BJ (cell line): ENCODE measurements around the gene SPON1. TPM values are rescaled to one million over a fixed set of nuclear protein-coding genes. Genes with fewer than 3 reads are reported as not detected.

Experiments
- CTCF ChIA-PET: fragments of 350-600 bp; formaldehyde crosslinking; extraction: SDS; loops from one replicate; lab custom pipeline; 2021; ENCODE audit warnings: antibody characterized with exemption, inconsistent platforms; lab: Yijun Ruan, JAX
- POLR2A ChIA-PET: fragments of 300-600 bp; sonication (Branson Sonifier 250); formaldehyde crosslinking; extraction: SDS; loops from one replicate; lab custom pipeline; 2021; ENCODE audit warnings: antibody characterized with exemption; lab: Charles Lee
- DNase-seq: peaks from one replicate; pipeline ENCODE4 v3.0.0-alpha.2; 2011; ENCODE audit warnings: low read depth
- H3K27me3 ChIP-seq: 2 replicates; pipeline ENCODE4 v1.6.0; 2011; ENCODE audit warnings: low read length; ENCODE audit not compliant: control insufficient read depth, insufficient read depth
- H3K36me3 ChIP-seq: 2 replicates; pipeline ENCODE4 v1.5.1; 2011; ENCODE audit warnings: low read length; ENCODE audit not compliant: control insufficient read depth, insufficient read depth
- H3K4me3 ChIP-seq: 2 replicates; pipeline ENCODE4 v1.5.1; 2011; ENCODE audit warnings: low read depth, mild to moderate bottlenecking, control low read depth, low read length
- CTCF ChIP-seq: IDR thresholded peaks from 2 replicates; pipeline ENCODE4 v1.5.1; 2011; ENCODE audit warnings: low read depth, mild to moderate bottlenecking, control low read depth, inconsistent platforms, low read length, moderate library complexity; ENCODE audit not compliant: insufficient read depth
- polyA plus RNA-seq: library from polyadenylated mRNA; depleted of rRNA; stranded (reverse); fragments of >200 nt; gene quantifications from 2 replicates; pipeline ENCODE4 v1.2.3, GENCODE V29; 2011

SPON1 gene
- polyA plus RNA-seq, 1 experiment: not detected

GRCh38 chr11:14259186-14259784, 296.8 kb downstream of the SPON1 start:
- no peak for DNase-seq
- Histone ChIP-seq H3K27me3 (peaks cover 2% of the 10 kb centered on the region; the same call in 1 of the 2 replicates), H3K36me3 (no peaks in the 10 kb centered on the region), H3K4me3 (no peak overlapping the region)
- no peak for TF ChIP-seq CTCF
- ChIA-PET CTCF (no interaction called here), POLR2A (no interaction called here)

- no peak for DNase-seq
- CTCF ChIA-PET: no interaction called here
- Histone ChIP-seq H3K4me3 (no peak overlapping the region), H3K27me3 (no peaks in the 10 kb centered on the region), H3K36me3 (no peaks in the 10 kb centered on the region)
- TF ChIP-seq CTCF: no peak
- POLR2A ChIA-PET: no interaction called here
Observed at GRCh38 chr11:14259878-14260277, 297.4 kb downstream of the SPON1 start.

GRCh38 chr11:14261066-14261465, 298.5 kb downstream of the SPON1 start:
- no peak for TF ChIP-seq CTCF
- no peaks in the 10 kb centered on the region for H3K27me3 ChIP-seq
- ChIA-PET POLR2A (interaction anchor here (0.5 kb wide), 1 partner anchor 155 kb away, joined by 6 read pairs; no protein-coding TSS in a partner anchor), CTCF (interaction anchor here (0.8 to 1.8 kb wide), 5 partner anchors 9 to 489 kb away, joined by 3 to 6 read pairs (median 4); no protein-coding TSS in a partner anchor)
- H3K4me3 ChIP-seq: no peak overlapping the region
- peaks cover 2% of the 10 kb centered on the region for H3K36me3 ChIP-seq
- DNase-seq: no peak

GRCh38 chr11:14262271-14262846, 299.8 kb downstream of the SPON1 start:
- CTCF ChIA-PET: interaction anchor here (0.7 to 1.8 kb wide), 3 partner anchors 10 to 52 kb away, joined by 4 to 7 read pairs (median 6); no protein-coding TSS in a partner anchor
- no peak for DNase-seq
- H3K36me3 ChIP-seq: peaks cover 2% of the 10 kb centered on the region
- no peak for TF ChIP-seq CTCF
- no peaks in the 10 kb centered on the region for H3K27me3 ChIP-seq
- POLR2A ChIA-PET: no interaction called here
- no peak overlapping the region for H3K4me3 ChIP-seq

GRCh38 chr11:14264966-14265365, 302.4 kb downstream of the SPON1 start:
- no peak overlapping the region for H3K4me3 ChIP-seq
- ChIA-PET CTCF (interaction anchor here (2.2 kb wide), 1 partner anchor 190 kb away, joined by 5 read pairs; no protein-coding TSS in a partner anchor), POLR2A (no interaction called here)
- no peaks in the 10 kb centered on the region for H3K27me3 ChIP-seq
- no peak for TF ChIP-seq CTCF
- H3K36me3 ChIP-seq: peaks cover 2% of the 10 kb centered on the region
- DNase-seq: no peak
